ENCODE measurements around the gene ZNF775.

Gene ZNF775

GRCh38 chr7:150337179-150337578 lies 42.0 kb upstream of the ZNF775 start:
- no peaks in the 10 kb centered on the region for H3K9me2 ChIP-seq (replicated peaks; ENCODE audit: control insufficient read depth, low read length)
- no peaks in the 10 kb centered on the region for H3F3A ChIP-seq (ENCODE audit: control insufficient read depth, insufficient read depth)
- no peak overlapping the region for H3K4me2 ChIP-seq (ENCODE audit: low read length)
- H3K27me3 ChIP-seq (ENCODE audit: control insufficient read depth, low read length) = no peaks in the 10 kb centered on the region
- no peaks in the 10 kb centered on the region for H3K79me2 ChIP-seq (ENCODE audit: control insufficient read depth, low read length)
- TF ChIP-seq, protein P1, sequence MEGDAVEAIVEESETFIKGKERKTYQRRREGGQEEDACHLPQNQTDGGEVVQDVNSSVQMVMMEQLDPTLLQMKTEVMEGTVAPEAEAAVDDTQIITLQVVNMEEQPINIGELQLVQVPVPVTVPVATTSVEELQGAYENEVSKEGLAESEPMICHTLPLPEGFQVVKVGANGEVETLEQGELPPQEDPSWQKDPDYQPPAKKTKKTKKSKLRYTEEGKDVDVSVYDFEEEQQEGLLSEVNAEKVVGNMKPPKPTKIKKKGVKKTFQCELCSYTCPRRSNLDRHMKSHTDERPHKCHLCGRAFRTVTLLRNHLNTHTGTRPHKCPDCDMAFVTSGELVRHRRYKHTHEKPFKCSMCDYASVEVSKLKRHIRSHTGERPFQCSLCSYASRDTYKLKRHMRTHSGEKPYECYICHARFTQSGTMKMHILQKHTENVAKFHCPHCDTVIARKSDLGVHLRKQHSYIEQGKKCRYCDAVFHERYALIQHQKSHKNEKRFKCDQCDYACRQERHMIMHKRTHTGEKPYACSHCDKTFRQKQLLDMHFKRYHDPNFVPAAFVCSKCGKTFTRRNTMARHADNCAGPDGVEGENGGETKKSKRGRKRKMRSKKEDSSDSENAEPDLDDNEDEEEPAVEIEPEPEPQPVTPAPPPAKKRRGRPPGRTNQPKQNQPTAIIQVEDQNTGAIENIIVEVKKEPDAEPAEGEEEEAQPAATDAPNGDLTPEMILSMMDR (IDR thresholded peaks at IDR 0.05; ENCODE audit: low read depth, low read length, poor library complexity, severe bottlenecking) = no peak
- TF ChIP-seq EZH2phosphoT487 (IDR thresholded peaks at IDR 0.05; ENCODE audit: borderline replicate concordance, low read length) = no peak
- H4K20me1 ChIP-seq (ENCODE audit: control insufficient read depth, insufficient read depth, low read depth, low read length) = 0 out of 2 replicates have a peak, but pooled peaks cover 3% of the 10 kb centered on the region
- H3K4me3 ChIP-seq (ENCODE audit: low read length) = no peak overlapping the region
- H3K9me3 ChIP-seq (ENCODE audit: control insufficient read depth, insufficient read depth, low read length) = peaks cover 3% of the 10 kb centered on the region; the same call in 1 of the 2 replicates
- H3K4me1 ChIP-seq (ENCODE audit: control insufficient read depth, low read length) = no peaks in the 10 kb centered on the region
- peaks cover 15% of the 10 kb centered on the region for H3K36me3 ChIP-seq (ENCODE audit: control insufficient read depth, low read length)
- no peak overlapping the region for H3K27ac ChIP-seq (ENCODE audit: low read depth, low read length)

GRCh38 chr7:150337659-150338081 lies 41.5 kb upstream of the ZNF775 start:
- no peaks in the 10 kb centered on the region for H3K79me2 ChIP-seq (ENCODE audit: control insufficient read depth, low read length)
- H3K4me1 ChIP-seq (ENCODE audit: control insufficient read depth, low read length) = no peaks in the 10 kb centered on the region
- H3K27me3 ChIP-seq (ENCODE audit: control insufficient read depth, low read length) = no peaks in the 10 kb centered on the region
- 0 out of 2 replicates have a peak, but pooled peaks cover 3% of the 10 kb centered on the region for H4K20me1 ChIP-seq (ENCODE audit: control insufficient read depth, insufficient read depth, low read depth, low read length)
- TF ChIP-seq, protein P1 (IDR thresholded peaks at IDR 0.05; ENCODE audit: low read depth, low read length, poor library complexity, severe bottlenecking) = no peak
- no peak for TF ChIP-seq EZH2phosphoT487 (IDR thresholded peaks at IDR 0.05; ENCODE audit: borderline replicate concordance, low read length)
- peaks cover 13% of the 10 kb centered on the region for H3K36me3 ChIP-seq (ENCODE audit: control insufficient read depth, low read length)
- H3K9me2 ChIP-seq (replicated peaks; ENCODE audit: control insufficient read depth, low read length) = no peaks in the 10 kb centered on the region
- H3K27ac ChIP-seq (ENCODE audit: low read depth, low read length) = no peak overlapping the region
- peaks cover 3% of the 10 kb centered on the region; the same call in 1 of the 2 replicates for H3K9me3 ChIP-seq (ENCODE audit: control insufficient read depth, insufficient read depth, low read length)
- H3K4me2 ChIP-seq (ENCODE audit: low read length) = no peak overlapping the region
- H3K4me3 ChIP-seq (ENCODE audit: low read length) = no peak overlapping the region
- no peaks in the 10 kb centered on the region for H3F3A ChIP-seq (ENCODE audit: control insufficient read depth, insufficient read depth)

DNA sequence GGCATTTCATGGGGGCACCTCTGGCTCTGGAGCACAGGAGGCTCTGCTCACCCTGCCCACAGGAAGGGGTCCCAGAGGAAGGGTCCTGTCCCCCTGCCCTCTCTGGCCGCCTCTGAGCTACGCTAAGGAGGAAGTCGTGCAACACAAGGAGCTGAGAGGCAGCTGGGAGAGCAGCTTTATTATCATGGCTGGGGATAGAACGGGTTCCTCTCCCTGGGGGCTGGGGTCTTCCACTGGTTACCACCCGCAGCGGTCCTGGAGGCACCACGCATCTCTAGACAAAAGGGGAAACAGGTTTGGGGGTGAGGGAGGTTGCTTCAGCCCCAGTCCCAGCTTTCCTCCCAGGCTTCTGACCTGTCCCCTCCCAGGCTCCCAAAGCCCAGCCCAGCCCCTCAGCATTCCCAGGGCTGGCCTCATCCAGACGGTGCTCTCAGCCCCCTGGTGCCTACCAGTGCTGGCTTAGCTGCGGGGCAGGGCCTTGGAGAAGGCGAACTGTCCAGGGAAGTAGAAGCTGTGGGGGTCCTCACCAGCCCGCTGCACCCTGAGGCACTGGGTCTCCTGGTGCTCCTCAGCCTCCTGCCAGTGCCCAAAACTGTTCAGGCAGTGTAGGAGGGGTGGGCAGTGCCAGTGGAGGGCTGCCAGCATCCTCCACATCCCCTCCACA lies 40.8 kb upstream of the ZNF775 start:
- H3K4me2 ChIP-seq (ENCODE audit: low read length) = no peak overlapping the region
- no peaks in the 10 kb centered on the region for H3K79me2 ChIP-seq (ENCODE audit: control insufficient read depth, low read length)
- no peaks in the 10 kb centered on the region for H3K4me1 ChIP-seq (ENCODE audit: control insufficient read depth, low read length)
- peaks cover 3% of the 10 kb centered on the region; the same call in 1 of the 2 replicates for H3K9me3 ChIP-seq (ENCODE audit: control insufficient read depth, insufficient read depth, low read length)
- 0 out of 2 replicates have a peak, but pooled peaks cover 3% of the 10 kb centered on the region for H4K20me1 ChIP-seq (ENCODE audit: control insufficient read depth, insufficient read depth, low read depth, low read length)
- H3K9me2 ChIP-seq (replicated peaks; ENCODE audit: control insufficient read depth, low read length) = no peaks in the 10 kb centered on the region
- TF ChIP-seq, protein P1 (IDR thresholded peaks at IDR 0.05; ENCODE audit: low read depth, low read length, poor library complexity, severe bottlenecking) = no peak
- no peak for TF ChIP-seq EZH2phosphoT487 (IDR thresholded peaks at IDR 0.05; ENCODE audit: borderline replicate concordance, low read length)
- no peak overlapping the region for H3K4me3 ChIP-seq (ENCODE audit: low read length)
- no peak overlapping the region for H3K27ac ChIP-seq (ENCODE audit: low read depth, low read length)
- no peaks in the 10 kb centered on the region for H3K27me3 ChIP-seq (ENCODE audit: control insufficient read depth, low read length)
- peaks cover 12% of the 10 kb centered on the region for H3K36me3 ChIP-seq (ENCODE audit: control insufficient read depth, low read length)
- H3F3A ChIP-seq (ENCODE audit: control insufficient read depth, insufficient read depth) = no peaks in the 10 kb centered on the region

Data from DOHH2 (cell line).